ENCODE results near the gene CCNJL.

Gene CCNJL

DNA sequence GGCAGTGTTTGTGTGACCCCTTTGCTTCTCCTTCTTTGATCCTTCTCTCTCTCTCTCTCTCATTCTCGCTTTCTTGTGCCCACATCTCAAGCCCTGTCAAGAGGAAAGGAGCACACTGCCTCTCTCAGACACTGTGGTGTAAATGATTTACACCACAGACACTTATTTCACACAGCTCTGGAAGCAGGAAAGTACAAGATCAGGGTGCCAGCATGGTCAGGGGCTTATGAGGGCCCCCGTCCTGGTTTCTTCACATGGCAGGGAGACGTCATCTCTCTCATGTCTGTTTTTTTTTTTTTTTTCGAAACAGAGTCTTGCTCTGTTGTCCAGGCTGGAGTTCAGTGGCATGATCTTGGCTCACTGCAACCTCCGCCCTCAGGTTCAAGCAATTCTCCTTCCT lies 76.6 kb downstream of the CCNJL start:
- no peak for TF ChIP-seq MYC (IDR thresholded peaks at IDR 0.05; ENCODE audit: low read depth, low read length)
- TF ChIP-seq, protein P1, sequence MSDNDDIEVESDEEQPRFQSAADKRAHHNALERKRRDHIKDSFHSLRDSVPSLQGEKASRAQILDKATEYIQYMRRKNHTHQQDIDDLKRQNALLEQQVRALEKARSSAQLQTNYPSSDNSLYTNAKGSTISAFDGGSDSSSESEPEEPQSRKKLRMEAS (IDR thresholded peaks at IDR 0.05; ENCODE audit: low read depth, low read length) = no peak
- TF ChIP-seq, protein P2, sequence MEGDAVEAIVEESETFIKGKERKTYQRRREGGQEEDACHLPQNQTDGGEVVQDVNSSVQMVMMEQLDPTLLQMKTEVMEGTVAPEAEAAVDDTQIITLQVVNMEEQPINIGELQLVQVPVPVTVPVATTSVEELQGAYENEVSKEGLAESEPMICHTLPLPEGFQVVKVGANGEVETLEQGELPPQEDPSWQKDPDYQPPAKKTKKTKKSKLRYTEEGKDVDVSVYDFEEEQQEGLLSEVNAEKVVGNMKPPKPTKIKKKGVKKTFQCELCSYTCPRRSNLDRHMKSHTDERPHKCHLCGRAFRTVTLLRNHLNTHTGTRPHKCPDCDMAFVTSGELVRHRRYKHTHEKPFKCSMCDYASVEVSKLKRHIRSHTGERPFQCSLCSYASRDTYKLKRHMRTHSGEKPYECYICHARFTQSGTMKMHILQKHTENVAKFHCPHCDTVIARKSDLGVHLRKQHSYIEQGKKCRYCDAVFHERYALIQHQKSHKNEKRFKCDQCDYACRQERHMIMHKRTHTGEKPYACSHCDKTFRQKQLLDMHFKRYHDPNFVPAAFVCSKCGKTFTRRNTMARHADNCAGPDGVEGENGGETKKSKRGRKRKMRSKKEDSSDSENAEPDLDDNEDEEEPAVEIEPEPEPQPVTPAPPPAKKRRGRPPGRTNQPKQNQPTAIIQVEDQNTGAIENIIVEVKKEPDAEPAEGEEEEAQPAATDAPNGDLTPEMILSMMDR (IDR thresholded peaks at IDR 0.05; ENCODE audit: low read depth, low read length) = no peak
- no peak for TF ChIP-seq POLR2A (IDR thresholded peaks at IDR 0.05; ENCODE audit: extremely low read depth, insufficient read length)
- DNase-seq (ENCODE audit: low read depth) = no peak
- H3K4me3 ChIP-seq (ENCODE audit: low read depth, low read length) = no peak overlapping the region

- H3K4me3 ChIP-seq (ENCODE audit: low read depth, low read length) = no peak overlapping the region
- no peak for DNase-seq (ENCODE audit: low read depth)
- TF ChIP-seq, protein P2 (IDR thresholded peaks at IDR 0.05; ENCODE audit: low read depth, low read length) = no peak
- TF ChIP-seq POLR2A (IDR thresholded peaks at IDR 0.05; ENCODE audit: extremely low read depth, insufficient read length) (no peak), MYC (IDR thresholded peaks at IDR 0.05; ENCODE audit: low read depth, low read length) (no peak)
- TF ChIP-seq, protein P1 (IDR thresholded peaks at IDR 0.05; ENCODE audit: low read depth, low read length) = no peak
Observed at GRCh38 chr5:160233215-160233614, 79.1 kb downstream of the CCNJL start.

- no peak for DNase-seq (ENCODE audit: low read depth)
- no peak for TF ChIP-seq MYC (IDR thresholded peaks at IDR 0.05; ENCODE audit: low read depth, low read length)
- TF ChIP-seq, protein P1 (IDR thresholded peaks at IDR 0.05; ENCODE audit: low read depth, low read length) = no peak
- TF ChIP-seq, protein P2 (IDR thresholded peaks at IDR 0.05; ENCODE audit: low read depth, low read length) = no peak
- TF ChIP-seq POLR2A (IDR thresholded peaks at IDR 0.05; ENCODE audit: extremely low read depth, insufficient read length) = no peak
- H3K4me3 ChIP-seq (ENCODE audit: low read depth, low read length) = no peak overlapping the region
Observed at GRCh38 chr5:160231783-160232342, 80.5 kb downstream of the CCNJL start.

GRCh38 chr5:160230686-160231527 lies 81.5 kb downstream of the CCNJL start:
- TF ChIP-seq POLR2A (IDR thresholded peaks at IDR 0.05; ENCODE audit: extremely low read depth, insufficient read length) (no peak), MYC (IDR thresholded peaks at IDR 0.05; ENCODE audit: low read depth, low read length) (no peak)
- TF ChIP-seq, protein P1 (IDR thresholded peaks at IDR 0.05; ENCODE audit: low read depth, low read length) = no peak
- TF ChIP-seq, protein P2 (IDR thresholded peaks at IDR 0.05; ENCODE audit: low read depth, low read length) = no peak
- no peak for DNase-seq (ENCODE audit: low read depth)
- no peak overlapping the region for H3K4me3 ChIP-seq (ENCODE audit: low read depth, low read length)

DNA sequence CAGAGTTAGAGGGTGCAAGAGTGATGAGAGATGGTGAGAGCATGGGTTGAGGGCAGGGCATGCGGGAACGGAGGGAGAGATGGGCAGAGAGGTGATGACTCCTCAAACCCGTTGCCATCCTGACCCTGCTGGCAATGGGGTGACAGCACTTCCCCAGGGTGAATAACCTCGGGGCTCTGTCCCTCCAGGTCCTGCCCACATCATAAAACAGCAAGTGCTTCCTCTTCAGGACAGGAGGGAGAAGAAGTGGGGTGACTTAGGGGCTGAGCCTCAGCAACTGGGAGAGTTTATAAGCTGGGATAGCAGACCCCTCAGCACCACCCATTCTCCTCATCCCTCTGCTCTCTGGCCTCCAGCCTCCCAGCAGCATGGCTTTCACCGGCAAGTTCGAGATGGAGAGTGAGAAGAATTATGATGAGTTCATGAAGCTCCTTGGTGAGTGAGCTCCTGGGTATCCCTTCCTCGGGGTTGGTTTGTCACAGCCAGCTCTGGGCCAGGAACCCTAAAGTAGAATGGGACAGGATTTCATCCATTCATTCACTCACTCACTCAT lies 83.1 kb downstream of the CCNJL start, which contains the start of gene FABP6:
FABP6 (plus strand) TSS at position 317 of the 553 bp plus-strand sequence; CDS start at position 369, 52 bp downstream.
- peak; percentile 33 for DNase-seq (ENCODE audit: low read depth)
- H3K4me3 ChIP-seq (ENCODE audit: low read depth, low read length) = no peak within 1 kb of the TSS
- TF ChIP-seq POLR2A (IDR thresholded peaks at IDR 0.05; ENCODE audit: extremely low read depth, insufficient read length) = no peak
- TF ChIP-seq, protein P2 (IDR thresholded peaks at IDR 0.05; ENCODE audit: low read depth, low read length) = no peak

Measured in NB4 (cell line).